Fibroblast of peridontal ligament (primary cell): Measurements from ENCODE around the gene LAMTOR2.
A peak's percentile ranks its signal among the peaks of the same experiment; 100 is the strongest.
"Not testable (repeated sequence)": the region's sequence is repeated elsewhere in the genome, so short reads cannot be mapped to it uniquely, and the experiment has no call there.

Experiments used
- DNase-seq: peaks from one replicate; pipeline ENCODE4 v3.0.0-alpha.2; 2010; ENCODE audit errors: extremely low read depth

The LAMTOR2 gene

DNA sequence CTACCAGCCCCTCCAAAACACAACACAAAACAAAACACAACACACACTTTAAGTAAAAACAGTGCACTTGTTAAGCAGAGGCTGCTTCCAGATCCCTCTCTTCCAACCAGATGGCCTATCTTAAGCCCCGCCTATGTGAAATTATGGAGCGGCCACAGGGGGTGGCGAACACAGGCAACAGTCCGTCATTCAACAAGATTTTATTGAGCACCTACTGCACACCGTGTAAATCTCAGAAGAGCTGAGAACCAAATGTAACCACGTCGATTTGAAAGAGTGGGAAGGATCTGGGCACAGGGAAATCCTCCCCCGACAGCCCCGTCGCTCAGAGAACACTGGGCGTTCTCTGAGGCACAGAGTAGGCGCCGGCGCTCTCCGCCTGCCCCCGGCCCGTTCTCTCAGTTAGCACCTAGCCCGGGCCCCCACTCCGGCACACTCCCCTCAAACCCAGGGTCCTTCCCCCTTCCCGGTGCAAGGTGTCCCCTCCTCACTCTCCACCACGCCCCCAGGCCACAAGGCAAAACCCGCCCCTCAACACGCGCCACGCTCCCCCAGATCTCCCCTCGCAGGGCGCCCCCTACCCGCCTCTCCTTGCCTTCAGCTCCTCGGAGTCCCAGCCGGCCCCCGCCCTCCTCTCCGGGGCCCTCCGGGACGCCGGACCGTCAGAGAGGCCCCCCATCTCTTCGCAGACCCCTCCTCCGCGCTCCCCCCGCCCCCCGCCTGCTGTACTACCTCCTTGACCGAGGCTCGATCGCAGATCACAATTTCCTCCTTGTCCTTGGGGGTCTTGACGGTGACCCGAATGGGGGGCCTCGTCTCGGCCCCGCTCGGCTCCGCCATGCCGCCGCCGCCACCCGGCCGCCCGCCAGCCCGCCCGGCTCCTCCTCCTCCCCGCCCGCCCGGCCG, 1.5 kb upstream of the LAMTOR2 start:
- DNase-seq = peak; percentile 70

DNA sequence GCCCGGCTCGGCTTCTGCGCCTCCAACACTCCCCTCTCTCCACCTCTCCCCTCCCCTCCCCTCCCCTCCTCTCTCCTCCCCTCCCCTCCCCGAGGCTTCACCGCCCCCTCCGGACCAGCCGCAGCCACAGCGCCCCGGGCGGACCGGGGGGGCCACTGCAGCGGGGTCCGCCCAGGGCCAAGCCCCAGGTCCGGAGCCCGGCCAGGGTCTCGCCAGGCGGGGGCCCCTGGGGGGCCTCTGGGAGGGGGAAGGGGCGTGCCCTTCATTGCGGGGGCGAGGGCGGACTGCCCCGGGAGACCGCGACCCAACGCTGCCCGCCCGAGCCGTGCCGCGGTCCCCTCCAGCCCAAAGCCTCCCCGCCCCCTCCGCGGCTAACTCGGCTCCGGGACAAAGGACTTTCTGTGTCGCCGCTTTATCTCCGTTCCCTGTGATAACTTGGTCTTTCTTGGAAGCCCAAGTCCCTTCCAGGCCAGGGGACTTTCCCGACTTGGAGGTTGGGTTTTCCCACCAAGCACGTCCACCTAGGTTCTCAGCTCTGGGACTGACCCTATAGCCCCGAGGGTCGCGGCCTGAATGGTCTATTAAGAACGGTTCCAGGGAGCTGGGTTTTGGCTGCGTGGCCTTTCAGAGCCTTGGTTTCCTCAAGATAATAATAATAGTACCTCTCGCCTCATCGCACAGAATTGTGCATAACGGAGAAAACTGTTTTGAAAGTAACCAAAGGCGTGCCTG, 648 bp upstream of the LAMTOR2 start, which contains the start of gene UBQLN4:
UBQLN4 (minus strand) TSS at position 31 of the 732 bp plus-strand sequence. CDS start 97 bp downstream, outside the sequence.
- peak; percentile 70 for DNase-seq

DNA sequence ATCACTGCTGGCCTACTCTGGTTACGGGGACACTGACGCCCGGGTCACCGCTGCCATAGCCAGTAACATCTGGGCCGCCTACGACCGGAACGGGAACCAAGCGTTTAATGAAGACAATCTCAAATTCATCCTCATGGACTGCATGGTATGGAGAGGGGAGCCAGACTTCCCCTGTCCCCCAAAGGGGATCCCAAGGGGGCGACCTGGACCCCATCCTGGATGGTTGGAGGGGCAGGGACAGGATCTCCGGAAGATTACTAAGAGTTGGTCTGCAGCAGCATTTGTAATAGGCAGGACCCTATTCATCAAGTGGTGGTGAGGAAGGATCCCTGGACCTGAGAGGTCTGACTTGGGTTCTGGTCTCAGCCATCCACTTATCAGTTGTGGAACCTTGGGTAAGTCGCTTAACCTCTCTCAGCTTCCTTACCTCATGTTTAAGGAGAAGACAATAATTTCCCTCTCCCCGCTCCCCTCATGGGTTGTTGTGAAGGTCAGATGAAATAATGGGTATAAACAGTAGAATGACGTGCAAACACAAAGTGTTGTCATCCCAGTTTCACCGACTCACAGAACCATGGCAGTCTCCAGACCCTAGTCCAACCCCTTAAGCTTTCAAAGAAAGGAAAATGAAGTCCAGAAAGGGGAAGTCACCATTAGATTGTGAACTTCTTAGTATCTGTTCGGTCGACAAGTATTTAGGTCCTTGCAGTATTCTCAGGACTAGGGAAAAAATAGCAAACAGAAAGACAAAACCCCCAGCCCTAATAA, 883 bp downstream of the LAMTOR2 start:
- no peak for DNase-seq

DNA sequence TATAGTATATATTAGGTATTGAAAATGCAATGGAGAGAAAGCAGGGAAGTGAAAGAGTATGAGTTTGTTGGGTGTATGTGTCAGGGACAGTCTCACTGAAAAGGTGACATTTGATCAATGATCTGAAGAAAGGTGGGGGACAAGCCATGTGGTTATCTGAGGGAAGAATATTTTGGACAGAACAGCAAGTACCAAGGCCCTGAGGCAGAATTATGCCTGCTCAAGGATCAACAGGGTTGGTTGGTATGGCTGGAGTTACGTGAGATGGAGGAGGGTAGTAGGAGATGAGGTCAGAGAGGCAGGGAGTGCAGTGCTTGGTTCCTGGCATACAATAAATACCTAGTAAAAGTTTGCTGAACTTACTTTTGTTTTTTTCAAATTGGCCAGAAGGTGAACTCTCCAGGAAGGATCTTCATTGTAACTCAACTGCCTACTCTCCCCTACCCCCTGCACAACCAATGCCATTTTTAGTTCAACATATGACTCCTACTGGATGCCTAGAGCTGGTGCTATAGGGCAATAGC, 1.8 kb downstream of the LAMTOR2 start:
- DNase-seq = no peak

DNA sequence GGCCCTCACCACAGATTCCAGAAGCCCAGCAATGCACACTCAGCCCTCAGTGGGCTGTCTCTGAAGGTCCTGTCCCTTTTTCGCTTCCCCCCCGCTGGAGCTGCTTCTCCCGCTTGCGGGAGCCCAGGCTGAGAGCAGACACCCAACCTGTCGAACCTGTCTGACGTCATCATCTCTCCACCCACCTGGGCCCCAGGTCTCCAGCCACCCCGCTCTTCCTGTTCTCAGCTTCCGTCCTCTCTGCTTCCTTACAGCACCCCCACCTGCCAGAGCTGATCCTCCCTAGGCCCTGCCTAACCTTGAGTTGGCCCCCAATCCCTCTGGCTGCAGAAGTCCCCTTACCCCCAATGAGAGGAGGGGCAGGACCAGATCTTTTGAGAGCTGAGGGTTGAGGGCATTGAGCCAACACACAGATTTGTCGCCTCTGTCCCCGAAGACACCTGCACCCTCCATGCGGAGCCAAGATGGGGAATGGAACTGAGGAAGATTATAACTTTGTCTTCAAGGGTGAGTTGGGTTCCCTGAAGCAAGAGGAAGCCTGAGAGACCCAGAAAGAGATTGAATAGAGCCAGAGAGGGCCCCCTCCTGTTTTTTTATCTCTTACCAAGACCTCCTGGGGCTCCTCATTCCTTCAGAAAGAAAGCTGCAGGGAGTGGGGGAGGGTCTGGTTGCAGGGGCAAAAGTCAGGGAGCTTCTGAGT, 6.5 kb downstream of the LAMTOR2 start, which contains the start of gene RAB25:
RAB25 (plus strand) TSS at position 224 of the 700 bp plus-strand sequence; CDS start at position 465, 241 bp downstream.
- no peak for DNase-seq

DNA sequence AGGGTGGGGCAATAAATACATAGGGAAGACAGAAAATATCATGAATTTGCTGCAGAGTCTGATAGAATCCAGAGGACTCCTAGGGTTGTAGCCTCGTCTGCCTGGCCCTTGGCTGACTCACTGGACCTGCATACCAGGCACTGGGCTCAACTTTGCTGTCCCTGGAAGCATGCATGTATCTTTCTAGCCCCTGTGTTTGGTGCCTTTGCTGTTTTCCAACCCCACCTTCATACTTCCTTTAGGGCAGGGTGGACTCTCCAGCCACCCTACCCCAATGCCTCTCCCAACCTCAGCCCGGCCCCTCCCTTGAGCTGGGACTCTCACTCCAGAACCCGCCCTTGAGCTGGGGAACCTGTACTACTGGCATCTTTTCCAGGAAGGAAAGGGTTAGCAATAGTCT, 7.6 kb downstream of the LAMTOR2 start:
- DNase-seq = no peak

DNA sequence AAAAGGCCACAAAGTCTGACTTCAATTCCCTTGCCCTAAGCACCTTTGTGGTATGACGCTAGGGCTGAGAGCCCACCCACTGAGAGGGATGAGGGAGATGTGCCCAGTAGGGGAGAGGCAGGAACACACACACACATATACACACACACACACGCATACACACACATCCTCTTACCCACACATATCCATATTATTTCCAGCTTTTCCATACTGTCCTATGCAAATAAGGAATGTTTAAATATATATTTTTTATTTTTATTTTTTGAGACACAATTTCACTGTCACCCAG, 9.4 kb downstream of the LAMTOR2 start:
- DNase-seq = no peak

DNA sequence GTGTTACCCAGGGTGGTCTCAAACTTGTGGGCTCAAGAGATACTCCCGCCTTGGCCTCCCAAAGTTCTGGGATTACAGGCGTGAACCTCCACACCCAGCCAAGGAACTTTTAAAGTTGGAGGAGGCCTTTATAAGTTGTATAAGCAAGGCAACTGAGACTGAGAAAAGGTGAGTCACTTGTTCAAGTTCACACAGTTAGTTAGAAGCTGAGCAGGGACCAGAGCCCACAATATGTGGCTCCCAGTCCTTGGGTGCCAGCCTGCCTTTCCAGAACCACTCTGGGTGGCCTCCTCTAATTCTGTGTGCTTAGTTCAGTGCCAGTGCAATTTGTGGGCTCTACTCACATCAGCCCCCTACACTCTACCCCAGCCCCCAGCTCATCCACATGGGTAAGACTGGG, 10.0 kb downstream of the LAMTOR2 start:
- DNase-seq = no peak

DNA sequence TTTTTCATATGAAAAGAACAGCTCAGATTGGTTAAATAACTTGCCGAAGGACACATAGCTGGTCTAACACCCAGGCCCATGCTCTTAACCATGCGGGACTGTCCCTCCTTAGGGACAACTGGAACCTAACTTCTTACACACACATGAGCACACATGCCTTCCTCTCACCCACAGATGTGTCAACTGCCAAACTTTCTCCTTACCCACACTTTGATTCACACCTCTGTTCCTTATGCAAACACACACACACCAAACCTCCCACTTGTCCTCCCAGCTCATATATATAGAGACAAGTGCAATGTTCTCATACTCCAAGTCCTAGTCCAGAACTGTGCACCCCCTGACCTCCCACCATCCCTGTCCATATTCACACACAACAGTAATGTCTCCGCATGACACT, 10.6 kb downstream of the LAMTOR2 start:
- DNase-seq = no peak

DNA sequence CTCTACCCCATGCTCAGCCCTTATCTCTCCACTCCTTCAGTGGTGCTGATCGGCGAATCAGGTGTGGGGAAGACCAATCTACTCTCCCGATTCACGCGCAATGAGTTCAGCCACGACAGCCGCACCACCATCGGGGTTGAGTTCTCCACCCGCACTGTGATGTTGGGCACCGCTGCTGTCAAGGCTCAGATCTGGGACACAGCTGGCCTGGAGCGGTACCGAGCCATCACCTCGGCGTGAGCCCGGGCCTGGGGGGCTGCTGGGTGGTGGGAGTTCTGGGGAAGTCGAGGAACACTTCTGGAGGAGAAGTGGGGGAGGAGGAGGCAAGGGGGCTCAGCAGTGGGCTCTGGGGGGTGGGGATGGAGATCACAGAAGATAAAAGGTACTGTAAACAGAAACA, 11.3 kb downstream of the LAMTOR2 start:
- no peak for DNase-seq

DNA sequence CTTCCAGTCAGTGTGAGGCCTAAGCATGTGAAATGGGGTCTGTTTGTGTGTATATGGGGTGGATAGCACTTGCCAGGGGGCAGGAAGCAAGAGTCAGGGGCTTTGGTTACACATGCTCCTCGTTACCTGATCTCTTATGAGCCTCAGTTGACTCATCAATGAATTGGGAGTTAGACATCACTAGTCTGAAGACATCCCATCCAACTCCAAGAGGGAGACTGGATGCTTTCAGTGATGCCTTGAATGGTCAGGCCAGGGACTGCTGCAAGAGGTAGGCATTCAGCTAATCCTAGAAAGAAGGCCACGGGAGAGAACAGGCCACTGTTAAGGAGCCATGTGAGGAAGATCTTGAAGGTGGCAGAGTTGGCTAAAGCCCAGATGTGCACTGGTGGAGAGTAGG, 12.7 kb downstream of the LAMTOR2 start:
- no peak for DNase-seq

DNA sequence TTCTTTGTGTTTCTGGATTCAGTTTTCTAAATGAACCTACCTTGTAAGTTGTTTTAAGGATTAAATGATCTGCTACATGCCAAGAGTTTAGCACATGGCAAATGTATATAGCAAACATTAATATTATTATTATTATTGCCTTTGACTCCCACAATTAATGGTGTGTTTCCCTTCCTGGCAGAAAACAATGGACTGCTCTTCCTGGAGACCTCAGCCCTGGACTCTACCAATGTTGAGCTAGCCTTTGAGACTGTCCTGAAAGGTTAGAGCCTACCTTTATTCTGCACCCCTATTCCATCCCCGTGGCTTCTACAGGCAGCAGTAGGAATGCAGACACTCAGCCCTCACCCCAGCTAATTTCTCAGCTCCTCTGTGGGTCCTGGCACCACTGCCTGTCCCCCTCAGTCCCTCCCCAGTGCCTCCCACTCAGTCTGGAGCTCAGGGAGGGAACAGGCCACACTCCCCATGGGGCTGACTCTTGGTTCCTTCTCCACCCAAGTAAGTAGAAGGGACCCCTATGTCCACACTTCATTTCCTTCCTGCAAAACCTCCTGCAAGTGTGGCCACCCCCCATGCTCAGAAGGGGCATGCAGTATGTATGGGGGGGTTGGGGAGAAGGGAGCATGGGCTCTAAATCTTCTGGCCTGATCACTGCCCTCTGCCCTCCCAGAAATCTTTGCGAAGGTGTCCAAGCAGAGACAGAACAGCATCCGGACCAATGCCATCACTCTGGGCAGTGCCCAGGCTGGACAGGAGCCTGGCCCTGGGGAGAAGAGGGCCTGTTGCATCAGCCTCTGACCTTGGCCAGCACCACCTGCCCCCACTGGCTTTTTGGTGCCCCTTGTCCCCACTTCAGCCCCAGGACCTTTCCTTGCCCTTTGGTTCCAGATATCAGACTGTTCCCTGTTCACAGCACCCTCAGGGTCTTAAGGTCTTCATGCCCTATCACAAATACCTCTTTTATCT, 15.2 kb downstream of the LAMTOR2 start:
- no peak for DNase-seq

DNA sequence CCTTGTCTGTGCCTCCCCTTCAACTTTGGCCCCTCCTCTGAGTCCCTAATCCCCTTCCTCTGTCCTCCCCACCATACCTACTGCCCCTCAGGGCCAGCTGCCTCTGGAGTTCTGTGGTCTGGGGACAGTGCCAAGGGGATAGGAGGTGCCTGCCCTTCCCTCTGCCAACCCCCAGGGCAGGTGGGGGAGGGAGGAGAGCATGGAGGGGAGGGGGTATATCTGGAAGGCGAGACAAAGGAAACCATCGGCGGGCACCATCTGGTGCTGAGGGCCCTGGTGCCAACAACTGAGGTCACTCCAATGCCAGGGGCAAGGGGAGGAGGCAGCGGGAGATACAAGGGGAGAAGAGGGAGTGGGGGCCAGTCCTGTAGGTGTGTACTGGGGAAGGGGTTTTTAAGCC, 16.0 kb downstream of the LAMTOR2 start:
- DNase-seq = no peak

DNA sequence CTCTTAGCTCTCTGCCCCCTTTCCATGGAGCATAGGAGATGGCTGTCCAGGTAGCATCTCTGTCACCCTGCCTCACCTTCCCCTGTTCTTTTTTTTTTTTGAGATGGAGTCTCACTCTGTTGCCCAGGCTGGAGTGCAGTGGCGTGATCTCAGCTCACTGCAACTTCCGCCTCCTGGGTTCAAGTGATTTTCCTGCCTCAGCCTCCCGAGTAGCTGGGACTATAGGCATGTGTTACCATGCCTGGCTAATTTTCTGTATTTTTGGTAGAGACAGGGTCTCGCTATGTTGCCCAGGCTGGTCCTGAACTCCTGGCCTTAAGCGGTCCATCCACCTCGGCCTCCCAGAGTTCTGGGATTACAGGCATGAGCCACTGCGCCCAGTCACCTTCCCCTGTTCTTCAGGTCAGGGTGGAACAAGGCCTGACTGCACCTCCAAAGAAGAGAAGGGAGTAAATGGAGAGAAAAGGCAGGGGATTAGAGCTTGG, 16.8 kb downstream of the LAMTOR2 start:
- not testable (repeated sequence) for DNase-seq

DNA sequence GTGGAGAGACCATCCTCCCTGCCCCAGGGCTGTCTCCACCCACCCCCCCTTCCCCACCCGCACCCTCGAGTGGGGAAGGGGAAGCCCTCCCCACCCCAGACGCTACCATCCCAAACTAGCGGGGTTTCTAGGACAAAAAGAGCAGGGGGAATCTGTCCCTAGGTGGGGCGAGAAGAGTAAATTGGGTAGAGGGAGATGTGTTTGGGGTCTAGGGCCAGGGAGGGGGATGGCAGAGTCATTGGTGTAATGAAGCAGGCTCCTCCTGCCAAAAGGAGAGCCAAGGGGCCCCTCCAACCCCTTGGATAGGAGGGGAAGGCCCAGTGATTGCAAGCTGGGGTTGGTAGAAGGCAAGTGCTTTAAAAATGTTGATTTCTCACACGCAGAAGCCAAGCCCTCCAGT, 17.7 kb downstream of the LAMTOR2 start:
- no peak for DNase-seq

DNA sequence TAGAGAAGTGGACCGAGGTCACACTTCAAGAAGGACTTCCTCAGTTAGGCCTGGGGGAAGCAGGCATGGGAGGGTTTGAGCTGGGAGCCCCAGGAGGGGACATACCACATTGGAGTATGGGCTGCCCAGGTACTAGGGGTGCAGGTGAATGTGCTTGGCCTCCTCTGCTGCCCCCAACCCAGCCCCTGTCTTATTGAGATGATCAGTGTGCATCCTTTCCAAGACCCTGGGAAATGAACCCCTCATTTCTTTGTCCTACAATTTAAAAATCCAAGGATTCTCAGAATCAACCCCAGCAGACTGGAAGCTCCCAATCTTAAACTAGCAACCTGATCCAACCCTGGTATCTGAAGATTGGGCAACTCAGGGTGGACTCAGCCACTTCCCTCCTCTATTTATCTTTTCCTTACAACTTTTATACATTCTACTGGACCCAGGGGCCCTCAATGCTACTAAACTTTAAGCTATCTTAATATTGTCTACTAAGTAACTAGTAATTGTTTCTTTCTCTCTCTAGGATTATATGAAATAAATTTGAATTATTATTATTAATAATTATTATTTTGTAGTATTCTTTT, 18.6 kb downstream of the LAMTOR2 start:
- no peak for DNase-seq

DNA sequence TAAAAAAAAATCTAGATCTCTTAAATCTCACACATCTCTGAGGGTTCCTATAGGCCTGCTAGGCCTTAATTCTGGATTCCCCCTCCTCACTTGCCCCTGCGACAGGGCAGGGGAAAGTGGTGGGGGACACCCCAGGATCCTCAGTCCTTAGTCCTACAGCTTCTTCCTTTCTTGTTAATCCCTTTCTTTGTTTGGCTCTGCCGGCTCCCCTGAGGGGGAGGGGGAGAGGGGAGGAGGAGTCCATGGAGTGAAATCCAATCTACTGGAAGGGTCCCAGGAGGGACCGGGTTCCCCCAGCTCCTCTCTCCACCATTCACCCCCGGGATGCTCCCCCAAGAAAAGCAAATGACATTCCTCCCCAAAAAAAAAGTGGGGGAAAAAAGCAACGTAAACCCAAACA, 19.2 kb downstream of the LAMTOR2 start:
- DNase-seq = no peak

DNA sequence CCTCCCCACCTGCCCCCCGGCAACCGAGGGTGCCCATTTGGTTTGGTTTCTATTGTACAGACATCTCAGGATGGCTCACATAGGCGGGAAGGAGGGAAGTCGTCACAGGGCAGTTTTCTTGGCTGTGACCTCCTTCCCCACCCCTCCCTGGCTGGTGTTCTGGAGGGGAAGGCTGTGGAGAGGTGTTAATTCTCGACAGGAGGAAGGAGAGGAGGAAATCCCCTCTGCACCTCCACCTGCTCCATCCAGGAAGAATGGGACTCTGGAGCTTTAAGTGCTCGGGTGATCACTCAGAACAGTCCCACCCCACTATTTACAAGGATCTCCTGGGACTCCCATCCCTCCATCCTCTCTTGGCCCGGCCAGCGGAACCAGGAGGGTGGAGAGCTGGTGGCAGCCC, 20.1 kb downstream of the LAMTOR2 start:
- no peak for DNase-seq

DNA sequence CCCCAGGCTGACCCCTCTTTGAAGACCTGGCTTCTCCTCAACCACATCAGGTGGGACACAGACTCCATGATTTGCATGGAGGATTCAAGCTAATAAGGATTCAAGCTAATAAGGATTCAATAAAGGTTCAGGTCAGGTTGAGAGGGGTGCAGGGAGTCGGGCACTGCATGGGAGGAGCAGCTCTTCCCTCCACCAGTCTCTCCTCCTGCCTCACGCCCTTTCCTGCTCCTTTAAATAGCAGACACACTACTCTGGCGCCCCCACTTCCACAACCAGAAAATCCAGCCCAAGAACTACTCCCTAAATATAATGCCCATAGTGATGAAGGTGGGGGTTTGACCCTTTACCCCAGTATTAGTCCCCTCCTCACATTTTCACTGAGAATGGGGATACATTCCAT, 20.6 kb downstream of the LAMTOR2 start:
- no peak for DNase-seq

DNA sequence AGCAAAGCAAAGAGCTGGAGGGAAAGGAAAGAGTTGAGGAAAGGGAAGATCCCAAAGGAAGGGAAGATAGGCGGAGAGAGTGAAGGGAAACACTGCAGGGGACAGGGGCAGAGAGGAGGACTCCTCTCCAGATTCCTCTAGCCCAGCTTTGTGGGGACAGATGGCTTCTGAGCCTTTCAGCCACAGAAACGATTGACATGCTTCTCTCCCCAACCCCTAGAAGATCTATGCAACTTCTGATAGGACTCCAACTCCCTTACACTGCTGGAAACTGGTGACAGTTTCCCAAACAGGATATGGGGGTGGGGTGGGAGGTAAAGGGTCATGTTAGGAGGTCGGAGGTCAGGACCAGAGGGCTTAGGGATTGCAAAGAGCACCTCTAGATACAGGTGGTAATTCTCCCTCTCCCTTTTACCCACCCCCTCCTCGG, 21.2 kb downstream of the LAMTOR2 start:
- DNase-seq = no peak
